ENCODE results near the gene GRK1. TPM values are rescaled to one million over a fixed set of nuclear protein-coding genes. Genes with fewer than 3 reads are reported as not detected.

GRK1 gene
- total and polyA plus RNA-seq, 2 of the 13 experiments (the other 11 are each of a cell fraction or from before 2014, with no cell fraction given): 0.07 to 0.12 TPM

GRCh38 chr13:113736258-113736731 lies 69.3 kb downstream of the GRK1 start:
- ATAC-seq (peak; percentile 76), DNase-seq (ENCODE audit: low spot score) (peak; percentile 71), FAIRE-seq (peak; percentile 50)
- peak overlapping the region; percentile 77 for H3K4me2 ChIP-seq (ENCODE audit: low read depth, low read length)
- H3K9ac ChIP-seq (ENCODE audit: insufficient read depth, low read depth, low read length): no peak overlapping the region; the same call in 1 of the 2 replicates
- H3K36me3 ChIP-seq (replicated peaks in 1 of 2; ENCODE audit: control insufficient read depth in 1 of 2, insufficient read depth in 2 of 2, low read length in 2 of 2): no peaks in the 10 kb centered on the region
- intact Hi-C loops (cut with micrococcal nuclease; ENCODE audit: unreplicated experiment) (no loop called here), in situ Hi-C loops (cut with HindIII; ENCODE audit: extremely low pct_ligation_motif_present, low pct_unique_long_range_greater_than_20kb) (no loop called here)
- no peaks in the 10 kb centered on the region for H4K20me1 ChIP-seq (ENCODE audit: insufficient read depth, low read length)
- peaks cover 19% of the 10 kb centered on the region for H3K4me1 ChIP-seq (ENCODE audit: insufficient read depth, low read length)
- ChIA-PET CTCF (ENCODE audit: low intra/inter-chr PET ratio, low total read pairs) (no interaction called here), POLR2A (interaction anchor here (1.1 to 1.4 kb wide), 2 partner anchors 10 to 12 kb away, joined by 3 to 8 read pairs; no protein-coding TSS in a partner anchor)
- peak overlapping the region in 1 of 3 experiments; percentile 58; a peak in 2 of 6 replicates for H3K4me3 ChIP-seq (replicated peaks in 1 of 3; ENCODE audit: insufficient read depth in 1 of 3, low read depth in 2 of 3, low read length in 3 of 3)
- no TSS peak for BruUV-seq (replicated peaks)
- no peaks in the 10 kb centered on the region for H3K79me2 ChIP-seq (ENCODE audit: insufficient read depth, low read length)
- H2AFZ ChIP-seq (ENCODE audit: low read length): no peak overlapping the region
- no peaks in the 10 kb centered on the region for H3K9me3 ChIP-seq (ENCODE audit: low read length)
- 10% methylated on average over 9 of the region's 10 CpGs for WGBS (ENCODE audit: low lambda C conversion rate)
- no peak overlapping the region for H3K27ac ChIP-seq (ENCODE audit: extremely low read length, insufficient read depth, low read length)
- H3K27me3 ChIP-seq (ENCODE audit: control insufficient read depth in 1 of 2, insufficient read depth in 2 of 2, low read length in 2 of 2): peaks cover 3 to 16% of the 10 kb centered on the region in 2 experiments; a peak in 4 of 5 replicates
- TF ChIP-seq ZBTB20 (CRISPR knock-in tag; IDR thresholded peaks at IDR 0.05; ENCODE audit: borderline replicate concordance, low read depth): no peak
- no peak for TF ChIP-seq ZNF142 (CRISPR knock-in tag; IDR thresholded peaks at IDR 0.05)
- TF ChIP-seq ZNF234 (CRISPR knock-in tag; conservative IDR thresholded peaks at IDR 0.05): no peak
- TF ChIP-seq ZNF687 (CRISPR knock-in tag; IDR thresholded peaks at IDR 0.05): peak; percentile 33; the same call in 1 of the 2 replicates
- no peak for TF ChIP-seq SMARCE1 (IDR thresholded peaks at IDR 0.05; ENCODE audit: borderline replicate concordance)
- 0 out of 2 replicates have a peak, but pooled peaks have one; percentile 10 for TF ChIP-seq TFDP1 (CRISPR knock-in tag; IDR thresholded peaks at IDR 0.05; ENCODE audit: borderline replicate concordance)
- no peak for TF ChIP-seq FIP1L1 (IDR thresholded peaks at IDR 0.05; ENCODE audit: borderline replicate concordance, insufficient read depth, low read depth, low read length)
- no peak for TF ChIP-seq DZIP1 (CRISPR knock-in tag; IDR thresholded peaks at IDR 0.05)
- TF ChIP-seq DNMT1 (CRISPR knock-in tag; IDR thresholded peaks at IDR 0.05): no peak

All from HepG2 (cell line).